GM12872 (cell line): ENCODE results near the gene ASAP3.

Experiments used
- TF ChIP-seq, protein P1 (sequence below): IDR thresholded peaks from 3 replicates; pipeline ENCODE4 v1.5.1; 2011; ENCODE audit warnings: low read depth, mild to moderate bottlenecking, low read length, moderate library complexity; ENCODE audit not compliant: insufficient read depth

Gene ASAP3

DNA sequence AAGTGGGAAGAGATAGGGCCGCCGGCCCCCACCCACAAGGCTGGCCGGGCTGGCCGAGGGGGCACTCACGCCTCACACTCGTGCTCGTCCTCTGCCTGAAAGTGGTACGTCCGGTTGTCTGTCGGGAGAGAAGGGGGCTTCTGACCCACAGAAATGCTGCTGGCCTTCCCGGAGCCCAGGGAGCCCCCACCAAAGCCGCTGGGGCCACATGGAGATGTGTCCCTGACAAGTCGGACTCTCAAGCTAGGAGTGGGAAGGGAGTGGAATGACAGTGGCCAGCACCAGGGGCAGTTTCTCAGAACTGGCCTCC is 46.7 kb downstream of the ASAP3 start:
- TF ChIP-seq, protein P1, sequence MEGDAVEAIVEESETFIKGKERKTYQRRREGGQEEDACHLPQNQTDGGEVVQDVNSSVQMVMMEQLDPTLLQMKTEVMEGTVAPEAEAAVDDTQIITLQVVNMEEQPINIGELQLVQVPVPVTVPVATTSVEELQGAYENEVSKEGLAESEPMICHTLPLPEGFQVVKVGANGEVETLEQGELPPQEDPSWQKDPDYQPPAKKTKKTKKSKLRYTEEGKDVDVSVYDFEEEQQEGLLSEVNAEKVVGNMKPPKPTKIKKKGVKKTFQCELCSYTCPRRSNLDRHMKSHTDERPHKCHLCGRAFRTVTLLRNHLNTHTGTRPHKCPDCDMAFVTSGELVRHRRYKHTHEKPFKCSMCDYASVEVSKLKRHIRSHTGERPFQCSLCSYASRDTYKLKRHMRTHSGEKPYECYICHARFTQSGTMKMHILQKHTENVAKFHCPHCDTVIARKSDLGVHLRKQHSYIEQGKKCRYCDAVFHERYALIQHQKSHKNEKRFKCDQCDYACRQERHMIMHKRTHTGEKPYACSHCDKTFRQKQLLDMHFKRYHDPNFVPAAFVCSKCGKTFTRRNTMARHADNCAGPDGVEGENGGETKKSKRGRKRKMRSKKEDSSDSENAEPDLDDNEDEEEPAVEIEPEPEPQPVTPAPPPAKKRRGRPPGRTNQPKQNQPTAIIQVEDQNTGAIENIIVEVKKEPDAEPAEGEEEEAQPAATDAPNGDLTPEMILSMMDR, result no peak

DNA sequence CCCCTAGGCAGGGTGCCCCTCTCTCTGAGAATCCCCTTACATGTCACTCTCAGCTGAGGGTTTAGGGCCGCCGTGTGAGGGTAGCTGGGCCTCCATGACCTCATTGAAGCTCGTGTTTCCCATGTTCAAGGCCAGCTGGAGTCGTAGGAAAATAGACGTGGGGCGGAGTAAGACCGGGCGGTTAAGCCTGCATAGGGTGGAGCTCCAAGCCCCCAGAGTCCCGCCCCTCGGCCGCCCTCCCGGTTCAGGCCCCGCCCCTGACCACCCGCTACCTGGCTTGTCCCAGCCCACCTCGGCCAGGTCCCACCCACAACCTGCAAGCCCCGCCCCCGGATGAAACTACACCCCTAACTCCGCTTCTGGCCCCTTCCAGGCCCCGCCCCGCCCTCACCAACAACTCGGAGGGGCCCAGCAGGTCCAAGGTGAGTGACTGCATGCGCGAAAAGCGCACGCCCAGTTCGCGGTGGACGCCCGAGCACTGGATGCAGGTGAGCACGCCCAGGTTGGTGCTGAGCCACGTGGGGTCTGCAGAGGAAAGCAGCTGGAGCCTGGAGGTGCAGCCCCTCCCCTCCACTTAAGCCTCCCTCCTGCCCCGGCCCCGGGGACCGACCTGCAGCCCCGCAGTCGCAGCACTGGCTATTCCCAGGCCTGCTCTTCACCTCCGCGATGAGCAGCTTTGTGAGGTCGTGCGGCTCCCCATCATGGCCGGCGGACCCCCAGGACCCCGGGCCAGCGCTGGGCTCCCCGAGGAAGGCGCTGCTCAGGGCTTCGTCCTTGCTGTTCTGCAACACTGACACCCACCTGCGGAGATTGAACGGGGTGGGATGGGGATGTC is 47.2 kb downstream of the ASAP3 start:
- TF ChIP-seq, protein P1, result no peak

DNA sequence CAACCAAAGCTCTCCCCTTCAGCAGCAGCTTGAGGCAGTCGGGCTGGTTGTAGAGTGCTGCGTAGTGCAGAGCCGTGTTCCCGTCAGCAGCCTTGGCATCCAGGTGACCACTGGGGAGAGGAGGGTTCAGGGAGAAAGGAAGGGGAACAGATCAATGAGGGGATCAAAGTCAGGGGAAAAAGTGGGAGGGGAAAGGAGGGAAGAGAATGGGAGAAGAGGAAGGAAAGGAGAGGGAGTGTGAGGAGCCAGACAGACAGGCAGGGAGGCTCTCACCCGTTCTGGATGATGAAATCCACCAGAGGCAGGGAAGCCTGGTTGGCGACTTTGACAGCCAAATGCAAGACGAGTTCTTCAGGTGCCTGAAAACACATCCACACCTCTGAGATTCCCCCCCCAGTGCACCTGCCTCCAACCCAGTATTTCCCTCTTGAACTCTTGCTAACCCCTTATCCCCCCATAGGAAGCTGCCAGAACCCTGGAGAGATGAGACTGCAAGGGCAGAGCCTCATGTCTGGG is 49.7 kb downstream of the ASAP3 start:
- TF ChIP-seq, protein P1, result no peak

DNA sequence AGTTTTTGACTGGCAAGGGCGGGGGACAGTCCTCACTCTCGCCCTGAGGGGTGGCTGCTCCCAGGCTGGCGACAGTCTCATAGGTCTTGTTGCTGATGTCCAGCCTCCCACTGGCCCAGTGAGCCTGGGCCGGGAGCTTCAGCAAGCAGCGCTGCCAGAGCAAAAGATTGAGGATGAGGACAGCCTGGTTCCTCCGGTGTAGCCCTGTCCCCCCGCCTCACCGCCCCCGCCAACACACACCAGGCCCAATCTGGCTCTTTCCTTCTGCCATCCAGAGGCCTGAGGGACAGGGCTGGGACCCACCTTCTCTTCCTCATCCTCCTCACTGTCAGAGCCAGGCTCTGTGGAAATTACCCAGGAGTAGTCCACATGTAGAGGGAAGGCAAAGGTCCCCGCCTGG is 50.9 kb downstream of the ASAP3 start:
- TF ChIP-seq, protein P1, result no peak

DNA sequence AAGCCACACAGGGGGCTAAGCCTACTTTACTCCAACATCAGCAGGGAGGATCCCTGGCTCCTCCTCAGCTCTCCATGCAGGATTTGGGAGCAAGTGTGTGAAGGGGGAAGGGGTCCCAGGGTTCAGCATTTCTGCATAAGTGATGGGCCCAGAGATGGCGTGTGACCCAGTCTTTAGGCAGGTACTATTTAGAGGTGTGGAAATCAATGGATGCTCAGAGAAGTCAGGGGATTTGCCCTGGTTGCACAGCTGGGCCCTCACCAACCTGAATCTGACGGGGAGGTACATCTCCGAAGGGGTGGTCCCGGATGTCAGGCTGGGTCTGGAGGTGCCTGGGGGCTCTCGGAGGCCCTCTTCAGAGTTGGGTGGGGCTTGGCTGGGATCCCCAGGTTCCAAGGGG is 52.5 kb downstream of the ASAP3 start:
- TF ChIP-seq, protein P1, result no peak

DNA sequence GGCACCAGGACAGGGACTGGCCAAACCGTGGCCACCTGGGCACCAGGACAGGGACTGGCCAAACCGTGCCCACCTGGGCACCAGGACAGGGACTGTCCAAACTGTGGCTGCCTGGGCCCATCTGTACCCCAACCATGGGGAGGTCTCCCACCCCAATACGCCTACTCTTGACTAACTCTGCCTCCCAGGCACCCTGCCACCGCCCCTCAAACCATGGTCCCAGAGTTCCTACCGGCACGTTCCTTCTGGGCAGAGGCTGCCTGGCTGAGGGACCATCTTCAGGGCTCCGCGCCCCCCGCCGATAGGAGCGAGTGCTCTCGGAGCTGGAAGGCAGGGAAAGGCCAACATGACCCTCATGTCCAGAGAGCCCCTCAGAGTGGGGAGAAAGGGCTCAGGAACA is 53.2 kb downstream of the ASAP3 start:
- TF ChIP-seq, protein P1, result no peak

DNA sequence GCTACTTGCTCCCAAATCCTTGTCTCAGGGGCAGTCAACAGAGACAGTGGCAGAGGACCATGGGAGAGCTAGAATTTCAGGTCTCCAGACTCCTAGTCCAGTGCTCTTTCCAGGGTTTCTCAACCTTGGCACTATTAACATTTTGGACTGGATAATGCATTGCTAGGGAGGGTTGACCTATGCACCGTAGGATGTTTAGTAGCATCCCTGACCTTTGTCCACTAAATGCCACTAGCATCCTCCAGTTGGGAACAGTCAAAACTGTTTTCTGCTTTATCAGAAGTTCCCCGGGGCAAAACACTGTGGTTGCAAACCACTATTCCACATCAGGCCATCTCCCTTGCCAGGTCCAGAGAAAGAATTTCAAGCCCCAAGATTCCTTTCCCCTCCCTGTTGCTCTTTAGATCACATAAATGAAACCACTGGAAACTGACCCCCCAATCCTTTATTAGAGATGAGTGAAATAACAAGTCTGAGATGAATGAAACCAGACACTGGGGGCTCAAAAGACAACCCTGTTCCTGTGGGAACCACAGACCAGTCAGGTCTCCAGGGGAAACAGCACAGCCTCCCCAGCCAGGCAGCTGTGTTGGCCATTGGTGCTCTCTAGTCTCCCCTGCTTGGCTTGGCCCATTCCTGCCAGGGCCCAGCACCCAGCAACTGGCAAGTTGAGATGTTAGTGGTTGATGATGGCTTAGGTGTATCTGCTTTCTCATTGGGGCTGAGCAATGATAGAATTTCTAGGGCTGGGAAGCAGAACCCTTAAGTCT is 55.7 kb downstream of the ASAP3 start:
- TF ChIP-seq, protein P1, result no peak
